ENCODE results near the gene CHMP4B.

Gene CHMP4B

GRCh38 chr20:33851842-33852466, 40.8 kb downstream of the CHMP4B start:
- no peak for TF ChIP-seq CTCF (IDR thresholded peaks at IDR 0.05; ENCODE audit: insufficient read depth, low read depth, low read length, missing control alignments)
- DNase-seq (ENCODE audit: low read depth), result no peak
- no peak overlapping the region for H3K4me3 ChIP-seq (ENCODE audit: low read length)

GRCh38 chr20:33852626-33853506, 41.7 kb downstream of the CHMP4B start:
- H3K4me3 ChIP-seq (ENCODE audit: low read length), result no peak overlapping the region
- no peak for TF ChIP-seq CTCF (IDR thresholded peaks at IDR 0.05; ENCODE audit: insufficient read depth, low read depth, low read length, missing control alignments)
- DNase-seq (ENCODE audit: low read depth), result no peak

- DNase-seq (ENCODE audit: low read depth), result no peak
- TF ChIP-seq CTCF (IDR thresholded peaks at IDR 0.05; ENCODE audit: insufficient read depth, low read depth, low read length, missing control alignments), result no peak
- H3K4me3 ChIP-seq (ENCODE audit: low read length), result no peak overlapping the region
These were observed 42.3 kb downstream of the CHMP4B start for GRCh38 chr20:33853507-33853813.

GRCh38 chr20:33857722-33858563, 46.8 kb downstream of the CHMP4B start:
- TF ChIP-seq CTCF (IDR thresholded peaks at IDR 0.05; ENCODE audit: insufficient read depth, low read depth, low read length, missing control alignments), result no peak
- no peak for DNase-seq (ENCODE audit: low read depth)
- H3K4me3 ChIP-seq (ENCODE audit: low read length), result no peak overlapping the region

GRCh38 chr20:33858666-33859065, 47.5 kb downstream of the CHMP4B start:
- no peak for DNase-seq (ENCODE audit: low read depth)
- no peak overlapping the region for H3K4me3 ChIP-seq (ENCODE audit: low read length)
- TF ChIP-seq CTCF (IDR thresholded peaks at IDR 0.05; ENCODE audit: insufficient read depth, low read depth, low read length, missing control alignments), result no peak

- no peak for DNase-seq (ENCODE audit: low read depth)
- H3K4me3 ChIP-seq (ENCODE audit: low read length), result no peak overlapping the region
- TF ChIP-seq CTCF (IDR thresholded peaks at IDR 0.05; ENCODE audit: insufficient read depth, low read depth, low read length, missing control alignments), result no peak
These were observed 48.1 kb downstream of the CHMP4B start for GRCh38 chr20:33859157-33859695.

Data from epithelial cell of esophagus (primary cell).